Fibroblast of mammary gland (primary cell): ENCODE results near the gene NEURL1.

Source experiments
- DNase-seq: peaks from one replicate; pipeline ENCODE4 v3.0.0-alpha.2; 2010; ENCODE audit warnings: low read depth
- H3K4me3 ChIP-seq: 2 replicates; pipeline ENCODE4 v1.5.1; 2011; ENCODE audit warnings: low read depth, mild to moderate bottlenecking, low read length, moderate library complexity; ENCODE audit not compliant: control insufficient read depth
- TF ChIP-seq, protein P1 (sequence below): conservative IDR thresholded peaks from 2 replicates; pipeline ENCODE4 v1.5.1; 2011; ENCODE audit warnings: low read depth, low read length, inconsistent platforms; ENCODE audit not compliant: control insufficient read depth, insufficient read depth

NEURL1 gene, protein sequence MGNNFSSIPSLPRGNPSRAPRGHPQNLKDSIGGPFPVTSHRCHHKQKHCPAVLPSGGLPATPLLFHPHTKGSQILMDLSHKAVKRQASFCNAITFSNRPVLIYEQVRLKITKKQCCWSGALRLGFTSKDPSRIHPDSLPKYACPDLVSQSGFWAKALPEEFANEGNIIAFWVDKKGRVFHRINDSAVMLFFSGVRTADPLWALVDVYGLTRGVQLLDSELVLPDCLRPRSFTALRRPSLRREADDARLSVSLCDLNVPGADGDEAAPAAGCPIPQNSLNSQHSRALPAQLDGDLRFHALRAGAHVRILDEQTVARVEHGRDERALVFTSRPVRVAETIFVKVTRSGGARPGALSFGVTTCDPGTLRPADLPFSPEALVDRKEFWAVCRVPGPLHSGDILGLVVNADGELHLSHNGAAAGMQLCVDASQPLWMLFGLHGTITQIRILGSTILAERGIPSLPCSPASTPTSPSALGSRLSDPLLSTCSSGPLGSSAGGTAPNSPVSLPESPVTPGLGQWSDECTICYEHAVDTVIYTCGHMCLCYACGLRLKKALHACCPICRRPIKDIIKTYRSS

DNA sequence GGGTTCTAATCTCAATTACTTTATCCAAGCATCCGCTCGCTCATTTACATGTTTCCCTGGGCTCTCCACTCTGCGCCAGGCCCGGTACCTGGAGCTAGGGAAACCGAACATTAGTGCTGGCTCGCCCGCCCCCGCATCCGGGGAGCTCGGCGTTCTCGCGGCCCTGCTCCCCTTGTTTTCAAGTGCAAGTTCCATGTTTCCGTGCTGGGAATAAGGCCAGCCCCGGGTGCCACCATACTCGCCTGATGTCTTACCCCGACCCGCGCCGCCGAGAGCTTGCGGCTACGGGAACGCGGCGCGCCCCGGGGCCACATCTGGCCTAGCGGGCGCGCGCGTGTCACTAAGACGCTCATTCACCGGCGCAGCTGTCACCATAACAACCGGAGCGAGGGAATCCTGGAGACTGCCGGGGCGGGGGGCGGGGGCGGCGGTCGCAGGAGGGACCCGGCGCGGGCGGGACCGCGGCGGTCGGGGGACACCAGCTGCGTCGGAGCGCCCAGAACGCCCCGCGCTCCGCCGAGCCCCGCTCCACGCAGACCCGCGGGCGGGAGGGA lies at the start of gene NEURL1:
Gene NEURL1, plus strand, starts transcription at position 344 of the 554 bp plus-strand sequence. CDS start 683 bp downstream, outside the sequence.
- H3K4me3 ChIP-seq = peak within 1 kb of the TSS; percentile 30
- no peak for DNase-seq
- TF ChIP-seq, protein P1, sequence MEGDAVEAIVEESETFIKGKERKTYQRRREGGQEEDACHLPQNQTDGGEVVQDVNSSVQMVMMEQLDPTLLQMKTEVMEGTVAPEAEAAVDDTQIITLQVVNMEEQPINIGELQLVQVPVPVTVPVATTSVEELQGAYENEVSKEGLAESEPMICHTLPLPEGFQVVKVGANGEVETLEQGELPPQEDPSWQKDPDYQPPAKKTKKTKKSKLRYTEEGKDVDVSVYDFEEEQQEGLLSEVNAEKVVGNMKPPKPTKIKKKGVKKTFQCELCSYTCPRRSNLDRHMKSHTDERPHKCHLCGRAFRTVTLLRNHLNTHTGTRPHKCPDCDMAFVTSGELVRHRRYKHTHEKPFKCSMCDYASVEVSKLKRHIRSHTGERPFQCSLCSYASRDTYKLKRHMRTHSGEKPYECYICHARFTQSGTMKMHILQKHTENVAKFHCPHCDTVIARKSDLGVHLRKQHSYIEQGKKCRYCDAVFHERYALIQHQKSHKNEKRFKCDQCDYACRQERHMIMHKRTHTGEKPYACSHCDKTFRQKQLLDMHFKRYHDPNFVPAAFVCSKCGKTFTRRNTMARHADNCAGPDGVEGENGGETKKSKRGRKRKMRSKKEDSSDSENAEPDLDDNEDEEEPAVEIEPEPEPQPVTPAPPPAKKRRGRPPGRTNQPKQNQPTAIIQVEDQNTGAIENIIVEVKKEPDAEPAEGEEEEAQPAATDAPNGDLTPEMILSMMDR = no peak

DNA sequence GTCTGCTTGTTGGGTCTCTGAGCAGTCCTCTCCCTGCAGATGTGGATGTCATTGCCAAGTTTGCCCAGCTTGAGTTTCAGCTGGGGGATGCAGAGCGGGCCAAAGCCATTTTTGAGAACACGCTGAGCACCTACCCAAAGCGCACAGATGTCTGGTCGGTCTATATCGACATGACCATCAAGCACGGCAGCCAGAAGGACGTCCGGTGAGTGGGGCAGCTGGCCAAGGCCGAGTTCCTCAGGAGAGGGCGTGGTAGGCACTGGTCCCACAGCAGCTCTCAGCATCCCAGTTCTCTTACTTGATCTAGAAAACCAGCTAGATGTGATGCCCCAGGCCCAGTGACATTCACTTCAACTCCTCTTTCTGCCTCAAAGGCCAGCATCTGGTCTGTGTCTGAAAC lies 49.0 kb upstream of the NEURL1 start:
- TF ChIP-seq, protein P1 = no peak

DNA sequence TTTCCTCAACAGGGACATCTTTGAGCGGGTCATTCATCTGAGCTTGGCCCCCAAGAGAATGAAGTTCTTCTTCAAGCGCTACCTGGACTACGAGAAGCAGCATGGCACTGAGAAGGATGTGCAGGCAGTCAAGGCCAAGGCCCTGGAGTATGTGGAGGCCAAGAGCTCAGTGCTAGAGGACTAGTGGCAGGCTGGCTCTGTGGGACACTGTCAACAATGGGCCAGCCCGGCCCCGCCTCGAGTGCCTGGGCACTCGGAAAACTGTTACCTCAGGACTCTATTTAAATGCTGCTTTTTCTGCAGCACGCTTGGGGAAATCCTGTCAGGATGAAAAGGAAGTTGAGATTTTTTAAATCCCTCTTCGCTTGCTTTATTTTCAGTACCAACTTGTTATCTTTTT lies 48.1 kb upstream of the NEURL1 start:
- TF ChIP-seq, protein P1 = no peak
- no peak overlapping the region for H3K4me3 ChIP-seq
- no peak for DNase-seq

More for the DNA sequence above, 49.0 kb upstream of the NEURL1 start:
- no peak overlapping the region for H3K4me3 ChIP-seq
- DNase-seq = no peak

DNA sequence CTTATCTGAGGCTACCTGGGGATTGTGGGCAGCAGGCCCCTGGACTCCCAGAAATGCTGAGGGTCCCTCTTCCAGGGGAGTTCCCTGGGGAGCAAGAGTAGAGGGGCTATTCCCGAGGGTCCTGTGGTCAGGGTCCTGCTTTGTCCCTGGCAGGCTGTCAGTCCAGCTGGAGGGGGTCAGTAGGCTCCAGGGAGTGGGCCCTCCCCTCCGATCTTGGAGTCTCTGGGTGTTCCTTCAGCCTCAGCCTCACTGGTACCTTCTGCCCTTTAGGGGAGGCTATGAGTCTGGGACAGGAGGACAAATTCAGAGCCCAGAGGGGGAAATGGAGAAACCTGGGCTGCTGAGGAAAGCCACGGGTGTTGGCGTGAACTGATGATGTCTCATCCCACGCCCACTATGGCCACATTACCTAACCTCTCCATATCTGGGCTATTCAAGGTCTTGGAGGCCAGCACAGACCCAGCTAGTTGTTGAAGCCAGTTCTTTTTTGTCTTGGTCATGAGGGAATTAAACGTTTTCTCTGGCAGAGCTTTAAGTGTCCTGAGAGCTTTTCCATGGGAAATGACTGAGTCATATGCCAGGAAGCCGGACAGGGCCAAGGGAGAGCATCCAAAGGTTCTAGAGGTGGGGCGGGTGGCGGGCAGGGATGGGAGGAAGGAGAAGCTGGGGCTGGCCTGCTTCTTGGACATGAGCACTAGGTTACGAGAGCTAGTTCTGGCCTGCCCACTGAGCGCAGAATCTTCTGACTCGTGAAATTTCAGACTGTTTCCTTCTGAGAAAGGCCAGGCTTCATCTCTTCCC lies 47.5 kb upstream of the NEURL1 start:
- DNase-seq = peak; percentile 99
- TF ChIP-seq, protein P1 = no peak
- H3K4me3 ChIP-seq = no peak overlapping the region

DNA sequence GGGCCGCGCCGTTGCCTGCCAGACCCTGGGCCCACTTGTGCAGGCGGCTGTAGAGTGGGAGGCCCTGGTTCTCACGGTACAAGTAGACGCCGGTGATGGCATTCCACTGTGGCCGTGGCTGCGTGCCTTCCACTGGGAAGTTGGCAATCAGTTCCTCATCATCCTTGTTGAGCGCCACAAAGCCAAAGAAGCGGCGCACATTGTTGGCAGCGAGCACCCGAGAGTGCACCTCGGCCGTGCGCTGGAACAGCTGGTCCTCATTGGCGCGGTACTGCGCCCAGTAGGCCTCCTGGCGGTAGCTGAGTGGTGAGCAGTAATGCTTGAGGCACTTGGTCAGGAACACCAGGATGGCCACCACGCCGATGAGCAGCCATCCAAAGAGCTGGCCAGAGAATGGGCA lies 46.3 kb upstream of the NEURL1 start:
- no peak overlapping the region for H3K4me3 ChIP-seq
- TF ChIP-seq, protein P1 = no peak
- no peak for DNase-seq

DNA sequence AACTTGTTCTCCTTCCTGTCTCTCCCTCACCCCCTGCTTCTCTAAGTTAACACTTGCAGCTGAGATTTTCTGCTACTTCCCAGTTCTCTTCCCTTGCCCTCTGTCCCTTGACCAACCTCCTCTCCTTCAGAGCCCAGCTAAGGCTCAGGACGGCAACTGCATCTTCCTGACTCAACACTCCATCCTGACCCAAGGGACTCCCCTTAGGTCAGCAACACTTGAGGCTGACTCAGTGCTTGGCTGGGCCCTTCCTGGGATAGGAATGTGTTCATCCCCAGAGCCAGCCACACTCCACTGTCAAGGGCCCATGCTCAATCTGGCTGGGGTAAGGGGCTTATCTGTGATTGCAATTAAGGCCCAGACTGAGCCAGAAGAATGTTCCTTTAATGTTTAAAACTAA lies 44.8 kb upstream of the NEURL1 start:
- TF ChIP-seq, protein P1 = no peak
- peak; percentile 99 for DNase-seq
- no peak overlapping the region for H3K4me3 ChIP-seq
